Keratinocyte (primary cell): ENCODE results near the gene GDF11.

Source experiments
- EZH2 ChIP-seq: IDR thresholded peaks from one replicate; pipeline ENCODE4 v1.6.1; 2012; ENCODE audit warnings: inconsistent platforms, mild to moderate bottlenecking, low read length, moderate library complexity
- TF ChIP-seq, protein P1 (sequence below), 3 experiments: IDR thresholded peaks in 1 of 3; conservative IDR thresholded peaks in 1 of 3; optimal IDR thresholded peaks in 1 of 3; 2 replicates in 2 of 3; 3 replicates in 1 of 3; pipeline versions ENCODE3 to v1.5.1; 2011; ENCODE audit warnings: low read length in 3 of 3, mild to moderate bottlenecking in 3 of 3, moderate library complexity in 2 of 3, control low read depth in 1 of 3, inconsistent platforms in 1 of 3; ENCODE audit not compliant: insufficient read depth in 2 of 3; ENCODE audit errors: extremely low read depth in 1 of 3

DNA sequence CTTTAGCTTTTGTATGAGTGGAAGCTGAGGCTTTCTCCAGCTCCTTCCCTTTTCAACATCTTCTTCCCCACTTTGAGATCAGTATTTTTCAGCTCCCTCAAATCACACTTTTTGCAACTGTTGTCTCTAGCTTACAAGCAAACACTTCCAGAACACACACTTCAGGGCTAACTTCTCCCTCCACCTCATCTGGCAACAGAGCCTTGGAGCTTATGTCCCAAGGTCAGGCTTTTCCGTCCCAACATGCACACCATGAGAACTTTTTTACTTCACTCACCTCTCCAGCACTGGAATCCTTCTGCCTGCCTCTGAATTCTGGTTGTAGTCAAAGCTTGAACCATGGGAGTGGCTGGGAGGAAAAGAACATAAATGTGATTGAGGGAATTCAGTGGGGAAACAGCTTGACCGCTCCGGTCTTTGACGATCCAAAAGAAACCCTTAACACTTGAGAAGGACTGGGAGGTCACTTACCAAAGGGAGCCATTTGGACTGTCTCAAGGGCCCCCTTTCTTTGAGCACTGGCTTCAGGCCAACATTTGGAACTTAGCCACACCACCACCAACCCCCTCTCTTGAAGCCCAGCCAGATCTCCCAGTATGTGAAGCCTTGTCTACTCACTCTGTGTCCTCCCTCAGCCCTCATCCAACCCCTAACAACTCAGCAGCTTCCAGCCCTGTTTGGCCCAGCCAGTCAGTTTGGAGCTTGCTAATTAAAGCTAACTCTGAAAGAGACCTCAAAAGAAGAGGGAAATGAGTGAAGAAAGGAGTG is 31.0 kb upstream of the GDF11 start:
- no peak for TF ChIP-seq EZH2
- TF ChIP-seq, protein P1, sequence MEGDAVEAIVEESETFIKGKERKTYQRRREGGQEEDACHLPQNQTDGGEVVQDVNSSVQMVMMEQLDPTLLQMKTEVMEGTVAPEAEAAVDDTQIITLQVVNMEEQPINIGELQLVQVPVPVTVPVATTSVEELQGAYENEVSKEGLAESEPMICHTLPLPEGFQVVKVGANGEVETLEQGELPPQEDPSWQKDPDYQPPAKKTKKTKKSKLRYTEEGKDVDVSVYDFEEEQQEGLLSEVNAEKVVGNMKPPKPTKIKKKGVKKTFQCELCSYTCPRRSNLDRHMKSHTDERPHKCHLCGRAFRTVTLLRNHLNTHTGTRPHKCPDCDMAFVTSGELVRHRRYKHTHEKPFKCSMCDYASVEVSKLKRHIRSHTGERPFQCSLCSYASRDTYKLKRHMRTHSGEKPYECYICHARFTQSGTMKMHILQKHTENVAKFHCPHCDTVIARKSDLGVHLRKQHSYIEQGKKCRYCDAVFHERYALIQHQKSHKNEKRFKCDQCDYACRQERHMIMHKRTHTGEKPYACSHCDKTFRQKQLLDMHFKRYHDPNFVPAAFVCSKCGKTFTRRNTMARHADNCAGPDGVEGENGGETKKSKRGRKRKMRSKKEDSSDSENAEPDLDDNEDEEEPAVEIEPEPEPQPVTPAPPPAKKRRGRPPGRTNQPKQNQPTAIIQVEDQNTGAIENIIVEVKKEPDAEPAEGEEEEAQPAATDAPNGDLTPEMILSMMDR (optimal IDR thresholded peaks at IDR 0.05 in 1 of 3, IDR thresholded peaks at IDR 0.05 in 1 of 3, conservative IDR thresholded peaks at IDR 0.05 in 1 of 3; ENCODE audit: extremely low read depth in 1 of 3, insufficient read depth in 2 of 3, low read length in 3 of 3), result no peak
